HG02938 (cell line): Measurements from ENCODE around the gene PYGB.

ENCODE experiments used
- ATAC-seq: cut with Tn5 transposase; IDR thresholded peaks from one replicate; pipeline ENCODE4 v1.9.1; 2021; ENCODE audit warnings: mild to moderate bottlenecking, moderate library complexity; ENCODE audit not compliant: unreplicated experiment

PYGB gene

DNA sequence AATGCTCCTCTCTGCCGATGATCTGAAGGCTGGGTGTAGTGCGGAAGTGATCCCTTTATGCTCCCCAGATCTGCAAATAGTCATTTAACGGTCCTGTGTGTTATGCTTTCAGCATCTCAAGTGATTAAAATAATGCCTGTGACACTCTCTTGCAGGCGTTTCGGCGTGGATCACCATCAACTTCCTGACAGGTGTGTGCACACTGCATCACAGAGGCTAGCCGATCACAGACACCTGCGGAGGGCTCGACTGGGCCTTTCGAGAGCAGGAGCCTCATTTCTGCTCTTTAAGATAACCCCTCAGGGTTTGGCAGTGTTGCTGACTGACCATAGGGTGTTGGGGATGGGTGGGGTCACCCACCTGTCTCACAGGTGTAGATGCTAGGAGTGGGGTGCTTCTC lies 32.4 kb upstream of the PYGB start:
- ATAC-seq = no peak

DNA sequence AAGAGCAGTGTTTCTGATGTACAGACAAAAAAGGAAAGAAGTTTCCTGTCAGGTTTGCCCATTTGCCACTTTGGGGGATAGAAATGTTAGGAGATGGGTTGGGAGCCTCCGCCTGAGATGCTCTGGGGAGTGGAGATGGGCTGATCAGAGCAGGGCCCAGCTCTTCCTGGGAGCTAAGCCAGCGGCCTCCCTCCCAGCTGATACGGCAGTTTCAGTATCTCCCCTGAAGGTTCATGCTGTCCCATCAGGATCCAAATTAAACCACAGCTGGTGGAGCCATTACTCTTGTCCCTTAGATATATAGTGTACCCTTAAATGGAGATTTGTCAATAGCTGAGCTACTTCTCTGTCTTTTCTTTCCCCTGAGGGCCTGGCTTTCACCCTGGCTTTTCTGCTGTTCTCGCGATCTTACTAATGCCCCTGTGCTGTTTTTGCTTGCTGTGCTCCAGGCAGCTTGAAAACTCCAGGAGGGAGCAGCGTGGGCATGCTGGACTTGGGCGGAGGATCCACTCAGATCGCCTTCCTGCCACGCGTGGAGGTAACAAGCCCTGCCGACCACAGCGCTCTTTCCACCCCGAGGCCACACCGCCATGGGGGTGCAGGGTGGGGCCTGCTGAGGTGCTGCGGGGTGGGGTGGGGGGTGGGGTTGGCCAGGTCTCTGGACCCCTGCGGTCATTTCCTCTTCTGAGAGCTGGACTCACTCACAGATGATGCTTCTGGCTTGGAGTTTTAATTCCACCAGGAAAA lies 31.5 kb upstream of the PYGB start:
- ATAC-seq = no peak

DNA sequence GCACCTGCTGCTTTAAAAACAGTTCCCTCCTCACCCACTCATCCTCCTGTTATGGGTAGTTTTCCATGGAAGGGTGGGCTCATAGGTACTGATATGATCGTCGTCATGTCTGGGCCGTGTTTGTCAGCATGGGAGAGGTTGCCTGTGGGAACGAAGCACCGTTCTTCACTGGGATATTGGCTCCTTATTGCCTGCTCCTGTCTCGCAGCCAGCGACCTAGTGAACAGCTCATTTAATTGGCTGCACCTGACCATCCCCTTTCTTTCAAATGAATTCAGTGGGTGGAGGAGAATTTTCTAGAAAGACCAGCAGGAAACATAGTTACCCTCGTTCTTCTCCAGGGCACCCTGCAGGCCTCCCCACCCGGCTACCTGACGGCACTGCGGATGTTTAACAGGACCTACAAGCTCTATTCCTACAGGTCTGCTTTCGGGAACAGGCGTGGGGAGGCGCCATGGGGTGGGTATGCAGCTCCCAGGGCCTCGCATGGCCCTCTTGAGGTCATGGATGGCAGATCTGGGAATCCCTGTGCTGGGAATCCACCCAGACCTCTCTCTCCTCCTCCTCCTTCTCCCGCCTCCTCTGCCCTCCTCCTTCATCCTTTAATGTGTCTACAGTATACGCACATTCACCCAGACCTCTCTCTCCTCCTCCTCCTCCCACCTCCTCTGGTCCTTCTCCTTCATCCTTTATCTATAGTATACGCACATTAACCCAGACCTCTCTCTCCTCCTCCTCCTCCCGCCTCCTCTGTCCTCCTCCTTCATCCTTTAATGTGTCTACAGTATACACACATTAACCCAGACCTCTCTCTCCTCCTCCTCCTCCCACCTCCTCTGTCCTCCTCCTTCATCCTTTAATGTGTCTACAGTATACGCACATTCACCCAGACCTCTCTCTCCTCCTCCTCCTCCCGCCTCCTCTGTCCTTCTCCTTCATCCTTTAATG lies 30.4 kb upstream of the PYGB start:
- no peak for ATAC-seq

DNA sequence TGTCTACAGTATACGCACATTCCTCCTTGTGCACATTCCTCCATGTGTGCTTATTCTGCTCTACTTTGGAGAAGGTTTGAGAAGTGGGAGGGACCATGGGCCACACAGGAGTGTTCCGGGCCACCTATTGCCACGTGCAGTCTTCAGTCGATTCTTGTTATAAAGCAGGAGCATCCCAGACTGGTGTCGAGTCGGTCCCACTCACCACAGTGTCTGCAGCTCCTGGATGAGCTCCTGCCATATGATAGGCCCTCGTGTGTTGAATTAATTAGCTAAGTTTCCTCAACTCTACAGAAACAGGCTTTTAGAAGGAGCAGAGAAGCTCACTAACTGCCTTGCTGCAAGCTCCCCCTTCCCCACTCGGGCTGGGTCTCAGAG lies 29.8 kb upstream of the PYGB start:
- ATAC-seq = no peak

DNA sequence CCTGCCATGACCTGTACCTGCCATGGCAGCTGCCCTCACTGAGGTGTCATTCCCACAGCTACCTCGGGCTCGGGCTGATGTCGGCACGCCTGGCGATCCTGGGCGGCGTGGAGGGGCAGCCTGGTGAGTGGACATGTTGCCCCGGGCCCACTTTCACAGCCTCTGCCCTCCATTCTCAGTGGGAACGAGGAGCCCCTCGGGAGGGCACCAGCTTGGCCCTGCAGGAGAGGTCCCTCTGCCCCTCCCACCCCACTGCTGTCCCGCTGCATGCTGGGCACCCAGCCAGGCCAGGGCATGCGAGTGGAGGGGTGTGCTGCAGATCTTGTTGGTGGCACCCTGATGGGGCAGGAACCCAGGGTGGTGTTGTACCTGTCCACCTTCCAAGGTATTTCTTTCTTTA lies 29.4 kb upstream of the PYGB start:
- ATAC-seq = no peak

DNA sequence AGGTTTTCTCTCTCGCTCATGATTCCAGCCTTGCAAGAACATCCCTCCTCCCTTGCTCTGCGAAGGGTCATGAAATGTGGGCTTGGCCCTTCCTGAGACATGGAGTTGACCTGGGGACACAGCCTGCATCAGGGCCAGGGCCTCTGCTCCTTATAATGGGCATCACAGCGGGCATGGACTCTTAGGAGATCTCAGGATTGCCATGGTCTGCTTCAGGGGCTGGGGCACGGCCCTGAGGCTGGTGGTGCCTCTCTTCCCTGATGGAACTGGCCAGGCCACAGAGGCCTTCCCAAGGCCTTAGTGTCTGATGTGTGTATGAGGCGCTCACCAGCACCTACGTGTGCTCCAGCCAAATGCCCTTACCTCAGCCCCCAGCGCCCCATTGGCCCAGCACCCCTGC lies 28.5 kb upstream of the PYGB start:
- ATAC-seq = no peak

DNA sequence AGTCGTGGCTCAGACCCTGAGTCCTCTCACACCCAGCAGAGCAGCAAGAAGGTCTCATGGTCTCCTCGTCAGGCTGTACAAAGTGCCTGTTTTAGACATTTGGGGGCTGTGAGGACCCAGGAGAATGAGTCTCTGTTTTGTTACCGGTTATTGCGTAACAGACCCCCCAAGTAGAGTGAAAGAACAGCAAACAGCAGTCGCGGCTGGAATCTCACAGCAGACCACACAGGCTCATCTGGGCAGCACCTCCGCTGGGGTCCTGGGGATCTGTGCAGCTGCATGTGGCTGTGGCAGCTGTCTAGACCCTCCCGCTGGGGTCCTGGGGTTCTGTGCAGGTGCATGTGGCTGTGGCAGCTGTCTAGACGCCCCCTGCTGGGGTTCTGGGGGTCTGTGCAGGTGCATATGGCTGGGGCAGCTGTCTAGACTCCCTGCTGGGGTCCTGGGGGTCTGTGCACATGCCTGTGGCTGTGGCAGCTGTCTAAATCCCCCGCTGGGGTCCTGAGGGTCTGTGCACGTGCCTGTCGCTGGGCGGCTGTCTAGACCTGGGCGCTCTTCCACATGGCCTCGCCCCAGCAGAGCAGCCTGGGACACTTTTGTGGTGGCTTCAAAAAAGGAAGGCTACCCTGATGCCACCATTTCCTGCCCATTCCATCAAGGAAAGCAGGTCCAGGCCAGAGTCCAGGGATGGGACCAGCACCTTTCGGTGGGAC lies 27.7 kb upstream of the PYGB start:
- ATAC-seq = no peak

DNA sequence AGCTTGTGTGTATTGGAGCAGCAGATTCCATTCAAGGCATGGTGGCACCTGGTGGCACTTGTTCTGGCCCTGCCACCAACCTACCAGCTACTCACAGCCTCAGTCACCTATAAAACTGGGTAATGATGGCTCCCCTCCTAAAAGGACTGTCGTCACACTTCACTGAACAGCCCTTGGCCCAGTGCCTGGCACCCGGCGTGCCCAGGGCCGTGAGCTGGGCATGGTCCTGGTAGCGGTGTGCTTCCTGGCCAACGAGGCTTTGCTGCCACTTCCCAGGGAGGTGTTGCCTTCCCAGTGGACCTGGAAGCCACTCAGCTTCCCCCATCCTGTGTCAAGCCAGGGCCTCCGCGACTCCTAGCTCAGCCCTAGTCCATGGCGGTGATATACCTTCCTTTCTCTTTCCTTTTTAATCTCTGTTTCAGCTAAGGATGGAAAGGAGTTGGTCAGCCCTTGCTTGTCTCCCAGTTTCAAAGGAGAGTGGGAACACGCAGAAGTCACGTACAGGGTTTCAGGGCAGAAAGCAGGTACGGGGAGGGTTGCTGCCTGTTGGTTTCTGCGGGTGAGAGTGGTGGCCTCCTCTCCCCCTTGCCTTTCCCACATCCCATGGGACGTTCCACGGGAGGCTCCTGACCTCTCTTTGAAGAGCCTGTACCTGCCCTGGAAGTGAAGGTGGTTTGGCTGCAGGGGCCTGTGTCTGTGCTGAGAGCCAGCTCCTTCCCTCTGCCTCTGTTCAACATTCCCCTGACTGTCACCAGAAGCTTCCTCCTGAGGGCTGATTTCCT lies 26.9 kb upstream of the PYGB start:
- ATAC-seq = no peak

DNA sequence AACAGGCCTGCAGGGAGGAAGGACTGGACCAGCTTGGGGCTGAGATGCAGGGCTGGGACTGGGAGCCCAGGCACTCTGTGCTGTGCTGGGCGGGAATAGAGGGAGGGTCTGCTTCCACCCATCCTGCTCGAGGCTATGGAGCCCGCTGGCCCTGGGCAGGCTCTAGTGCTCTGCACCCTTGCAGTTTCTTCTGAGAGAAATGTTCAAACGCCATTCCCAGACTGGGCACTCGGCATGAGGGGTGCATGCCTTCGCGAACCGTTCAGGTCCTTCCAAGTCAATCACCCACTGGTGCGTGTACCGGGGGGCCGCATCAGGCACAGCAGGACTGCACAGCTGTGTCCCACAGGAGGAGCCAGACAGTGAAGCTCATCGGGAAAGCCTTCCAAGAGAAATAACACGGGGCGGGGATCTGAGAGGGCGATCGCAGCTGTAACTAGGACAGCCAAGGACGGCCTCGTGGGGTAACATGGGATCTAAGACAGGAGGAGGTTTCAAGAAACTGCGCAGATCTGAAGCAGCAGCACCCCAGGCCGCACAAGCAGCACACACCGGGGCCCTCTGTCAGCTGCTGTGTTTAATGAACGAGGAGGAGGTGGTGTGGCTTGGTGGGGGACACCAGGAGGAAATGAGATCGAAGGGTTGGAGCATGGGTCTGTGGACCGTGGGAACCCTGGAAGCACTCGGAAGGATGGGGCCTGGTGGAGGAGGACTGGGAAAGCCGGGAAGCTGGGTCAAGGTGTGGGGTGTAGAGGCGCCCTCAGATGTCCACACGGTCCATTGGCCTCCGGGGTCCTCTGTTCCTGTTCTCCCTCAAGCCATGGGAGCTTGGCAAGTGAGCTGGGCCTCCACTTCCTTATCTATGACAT lies 26.1 kb upstream of the PYGB start:
- no peak for ATAC-seq

DNA sequence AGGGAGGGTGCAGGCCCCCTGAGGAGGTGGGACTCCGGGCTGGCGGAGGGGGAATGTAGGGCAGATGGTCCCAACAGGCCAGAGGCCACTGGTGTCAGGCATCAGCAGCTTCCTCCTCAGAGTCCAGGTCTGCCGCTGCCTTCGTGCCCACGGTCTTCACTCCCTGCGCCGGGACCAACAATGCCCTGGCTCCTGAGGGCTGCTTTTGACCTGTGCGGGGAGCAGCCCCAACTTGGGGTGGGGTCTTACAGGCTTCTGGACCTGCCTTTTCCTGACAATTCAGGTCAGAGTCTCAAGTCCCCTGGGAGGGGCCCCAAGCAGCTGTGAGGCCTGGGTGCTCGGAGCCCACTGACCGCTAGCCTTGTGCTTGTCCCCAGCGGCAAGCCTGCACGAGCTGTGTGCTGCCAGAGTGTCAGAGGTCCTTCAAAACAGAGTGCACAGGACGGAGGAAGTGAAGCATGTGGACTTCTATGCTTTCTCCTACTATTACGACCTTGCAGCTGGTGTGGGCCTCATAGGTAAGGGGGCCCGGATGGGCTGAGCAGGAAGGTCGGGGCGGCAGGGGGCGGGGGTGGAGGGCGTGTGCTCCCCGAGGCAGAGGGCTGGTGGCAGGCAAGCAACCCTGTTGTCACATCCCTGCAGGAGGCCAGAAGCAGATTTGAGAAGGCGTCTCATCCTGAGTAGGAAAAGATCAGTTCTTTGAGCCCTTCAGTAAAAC lies 25.3 kb upstream of the PYGB start:
- ATAC-seq = no peak

DNA sequence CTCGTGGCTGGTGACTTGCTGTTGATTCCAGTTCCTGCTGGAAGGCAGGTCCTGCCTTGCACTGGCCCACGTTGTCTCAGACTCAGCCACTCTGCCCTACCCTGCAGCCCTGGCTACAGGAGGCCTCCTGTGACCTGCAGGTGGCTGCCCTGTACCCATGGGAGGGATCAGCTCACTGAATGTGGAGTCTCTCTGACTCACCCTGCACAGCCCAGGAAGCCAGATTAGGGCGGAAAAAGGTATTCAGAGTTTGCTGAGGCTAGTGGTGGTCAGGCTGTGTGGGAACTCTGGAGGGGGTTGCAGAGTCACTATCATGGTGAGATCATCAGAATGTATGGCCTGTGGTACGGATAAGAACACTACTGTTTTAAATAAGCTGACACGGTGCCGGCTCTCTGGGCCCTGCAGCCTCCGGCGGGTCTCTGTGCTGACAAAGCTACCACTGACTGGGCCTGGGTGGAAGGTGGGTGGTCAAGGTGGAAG lies 24.7 kb upstream of the PYGB start:
- ATAC-seq = no peak

DNA sequence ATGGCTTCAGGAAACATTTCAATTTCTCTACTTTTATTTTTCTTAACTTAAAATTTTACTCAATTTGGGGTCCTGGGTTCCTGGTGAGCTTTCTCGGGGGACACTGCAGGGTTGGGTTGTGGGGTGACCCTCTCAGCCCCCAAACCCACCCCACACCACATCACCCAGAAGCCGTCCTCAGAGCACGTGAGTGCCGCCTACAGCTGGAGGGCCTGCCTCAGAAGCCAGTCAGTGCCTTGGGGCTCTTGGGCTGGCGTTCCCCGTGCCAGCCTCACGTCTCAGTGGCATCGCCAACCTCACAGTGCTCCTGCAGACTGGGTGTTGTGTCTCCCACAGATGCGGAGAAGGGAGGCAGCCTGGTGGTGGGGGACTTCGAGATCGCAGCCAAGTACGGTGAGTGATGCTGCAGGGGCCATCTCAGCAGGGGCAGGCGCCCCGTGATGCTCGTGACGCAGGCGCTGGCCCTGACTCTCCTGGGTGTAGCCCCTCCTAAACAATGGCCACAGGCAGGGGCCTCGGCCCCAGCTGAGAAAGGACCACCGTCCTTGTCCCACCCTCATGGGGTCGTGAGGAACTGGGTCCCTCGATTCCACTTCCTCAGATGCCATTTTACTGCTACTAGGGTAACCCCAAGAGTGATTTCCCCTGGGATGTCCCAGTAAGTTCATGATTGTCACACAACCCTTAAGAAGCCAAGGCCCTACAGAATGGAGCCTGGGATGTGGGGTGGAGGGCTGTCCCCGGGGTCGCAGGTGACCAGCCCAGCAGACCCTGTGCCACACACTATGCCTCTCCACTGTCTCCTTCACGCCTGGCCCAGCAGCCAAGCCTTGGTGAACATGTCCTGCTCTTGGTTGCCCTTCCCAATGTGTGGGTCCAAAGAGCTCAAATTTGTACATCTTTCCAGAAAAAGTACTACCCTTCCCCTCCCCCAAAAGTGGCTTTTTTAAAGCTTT lies 23.8 kb upstream of the PYGB start:
- ATAC-seq = no peak

DNA sequence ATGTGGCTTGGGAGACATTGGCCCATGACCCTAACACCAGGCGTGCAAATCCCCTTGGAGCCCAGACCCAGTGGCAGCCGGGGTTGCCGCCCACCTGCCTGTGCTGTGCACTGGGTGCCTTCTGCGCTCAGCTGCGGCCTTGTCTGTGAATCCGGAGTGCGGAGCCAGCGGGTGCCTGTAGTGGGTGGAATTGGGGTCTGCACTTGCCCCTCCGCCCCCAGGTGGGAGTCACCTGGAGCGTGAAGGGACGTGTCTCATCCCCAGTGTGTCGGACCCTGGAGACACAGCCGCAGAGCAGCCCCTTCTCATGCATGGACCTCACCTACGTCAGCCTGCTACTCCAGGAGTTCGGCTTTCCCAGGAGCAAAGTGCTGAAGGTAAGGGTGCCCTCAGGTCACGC lies 22.9 kb upstream of the PYGB start:
- ATAC-seq = no peak

DNA sequence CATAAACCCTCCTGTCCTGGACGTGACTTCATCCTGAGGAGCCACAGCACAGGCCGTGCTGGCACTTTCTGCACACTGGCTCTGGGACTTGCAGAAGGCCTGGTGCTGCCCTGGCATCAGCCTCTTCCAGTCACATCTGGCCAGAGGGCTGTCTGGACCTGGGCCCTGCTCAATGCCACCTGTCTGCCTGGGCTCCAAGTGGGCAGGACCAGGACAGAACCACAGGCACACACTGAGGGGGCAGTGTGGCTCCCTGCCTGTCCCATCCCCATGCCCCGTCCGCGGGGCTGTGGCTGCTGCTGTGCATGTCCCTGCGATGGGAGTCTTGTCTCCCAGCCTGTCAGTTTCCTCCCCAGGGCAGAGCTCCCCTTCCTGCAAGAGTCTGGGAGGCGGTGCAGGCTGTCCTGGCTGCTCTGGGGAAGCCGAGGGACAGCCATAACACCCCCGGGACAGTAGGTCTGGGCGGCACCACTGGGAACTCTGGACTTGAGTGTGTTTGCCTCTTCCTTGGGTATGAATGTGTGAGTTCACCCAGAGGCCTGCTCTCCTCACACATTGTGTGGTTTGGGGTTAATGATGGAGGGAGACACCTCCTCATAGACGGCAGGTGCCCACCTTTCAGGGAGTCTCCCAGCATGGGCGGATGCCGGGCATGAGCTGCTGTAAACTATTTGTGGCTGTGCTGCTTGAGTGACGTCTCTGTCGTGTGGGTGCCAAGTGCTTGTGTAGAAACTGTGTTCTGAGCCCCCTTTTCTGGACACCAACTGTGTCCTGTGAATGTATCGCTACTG lies 22.0 kb upstream of the PYGB start:
- no peak for ATAC-seq

DNA sequence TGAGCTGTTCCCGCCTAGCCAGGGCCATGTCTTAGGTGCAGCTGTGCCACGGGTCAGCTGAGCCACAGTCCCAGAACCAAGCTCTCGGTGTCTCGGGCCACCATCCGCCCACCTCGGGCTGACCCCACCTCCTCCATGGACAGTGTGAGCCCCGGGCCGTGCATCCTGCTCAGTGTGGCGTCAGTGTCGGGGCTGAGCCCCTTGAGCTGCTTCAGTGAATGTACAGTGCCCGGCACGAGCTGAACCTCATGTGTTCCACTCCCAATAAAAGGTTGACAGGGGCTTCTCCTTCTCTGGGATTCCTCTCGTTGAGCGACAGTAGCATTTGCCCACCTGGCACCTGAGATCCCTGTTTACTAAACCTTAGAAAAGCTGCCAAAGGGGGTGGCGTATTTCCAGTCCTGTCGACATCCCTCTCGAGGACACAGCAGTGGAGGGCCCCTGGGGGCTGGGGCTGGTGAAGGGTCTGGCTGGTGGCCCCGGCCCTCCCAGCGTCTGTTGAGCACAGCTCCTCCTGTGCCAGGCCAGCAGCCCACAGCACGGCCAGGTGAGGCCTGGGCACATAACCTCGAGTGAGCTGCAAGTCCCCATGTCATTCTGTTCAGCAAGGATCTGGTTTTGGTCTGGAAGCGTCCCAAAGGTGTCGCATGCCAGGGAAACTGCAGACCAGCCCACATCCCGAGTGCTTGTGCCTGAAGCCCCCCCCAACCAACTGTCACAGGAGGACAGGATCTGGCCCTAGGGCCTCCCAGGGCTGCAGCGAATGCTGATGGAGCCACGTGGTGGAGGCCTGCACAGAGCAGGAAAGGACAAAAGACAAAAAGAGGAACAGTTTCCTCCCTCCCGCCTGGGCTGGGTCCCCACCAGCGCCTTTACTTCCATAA lies 21.2 kb upstream of the PYGB start:
- ATAC-seq = no peak

DNA sequence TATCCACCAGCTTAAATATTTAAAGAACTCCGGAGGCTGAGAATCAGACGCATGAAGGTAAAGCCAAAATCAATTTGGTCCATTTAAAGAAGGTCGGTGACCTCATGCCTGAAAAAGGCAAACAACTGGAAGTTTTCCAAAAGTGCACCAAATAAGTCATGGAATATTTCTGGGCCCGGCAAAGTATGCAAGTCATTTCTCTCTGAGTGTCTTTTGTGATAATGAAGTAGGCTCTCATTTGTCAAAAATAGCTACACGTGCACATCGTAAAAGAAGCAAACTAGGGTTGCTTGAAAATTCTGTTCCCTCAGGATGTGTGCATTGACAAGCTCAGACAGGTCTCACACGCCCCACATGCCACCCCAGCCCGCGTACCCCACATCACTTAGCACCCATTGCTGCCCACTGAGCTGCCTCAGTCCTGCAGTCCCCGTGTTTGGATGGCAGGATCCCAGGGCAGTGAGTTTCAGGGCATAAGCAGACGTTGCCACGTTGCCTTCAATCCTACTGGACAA lies 20.5 kb upstream of the PYGB start:
- ATAC-seq = no peak
